Activated T-cell treated with anti-CD3 and anti-CD28 coated beads for 24 hours (primary cell): Measurements from ENCODE around the gene AMBP.

Experiments
- DNase-seq: peaks from one replicate; pipeline ENCODE4 v3.0.0-alpha.2; 2020; ENCODE audit warnings: low read depth

AMBP gene

GRCh38 chr9:114112778-114113584 lies 34.9 kb upstream of the AMBP start:
- DNase-seq: no peak

- no peak for DNase-seq
Observed at GRCh38 chr9:114112325-114112724, 34.2 kb upstream of the AMBP start.

- DNase-seq: no peak
Observed at GRCh38 chr9:114110180-114110579, 32.1 kb upstream of the AMBP start.

GRCh38 chr9:114109124-114109523 lies 31.0 kb upstream of the AMBP start:
- no peak for DNase-seq

GRCh38 chr9:114108016-114108833 lies 30.1 kb upstream of the AMBP start:
- DNase-seq: peak; percentile 33

- no peak for DNase-seq
Observed at GRCh38 chr9:114107286-114108001, 29.3 kb upstream of the AMBP start.

- no peak for DNase-seq
Observed at GRCh38 chr9:114105236-114105635, 27.1 kb upstream of the AMBP start.

GRCh38 chr9:114102484-114102883 lies 24.4 kb upstream of the AMBP start:
- no peak for DNase-seq

- DNase-seq: no peak
Observed at GRCh38 chr9:114100536-114100935, 22.4 kb upstream of the AMBP start.

- no peak for DNase-seq
Observed at GRCh38 chr9:114099669-114100270, 21.7 kb upstream of the AMBP start.

- DNase-seq: no peak
Observed at GRCh38 chr9:114098936-114099668, 21.0 kb upstream of the AMBP start, which contains the start of gene KIF12. TSS of gene KIF12 (minus strand) at chr9:114099292. CDS start at chr9:114099276, 16 bp downstream.

- no peak for DNase-seq
Observed at GRCh38 chr9:114098021-114098935, 20.2 kb upstream of the AMBP start.

- no peak for DNase-seq
Observed at GRCh38 chr9:114097613-114098020, 19.5 kb upstream of the AMBP start.

- no peak for DNase-seq
Observed at GRCh38 chr9:114096866-114097612, 18.9 kb upstream of the AMBP start.

- DNase-seq: no peak
Observed at GRCh38 chr9:114096041-114096511, 18.0 kb upstream of the AMBP start.

GRCh38 chr9:114094971-114095370 lies 16.9 kb upstream of the AMBP start:
- DNase-seq: no peak

GRCh38 chr9:114093761-114094505 lies 15.8 kb upstream of the AMBP start:
- no peak for DNase-seq

GRCh38 chr9:114093031-114093471 lies 15.0 kb upstream of the AMBP start:
- no peak for DNase-seq

GRCh38 chr9:114092336-114092735 lies 14.2 kb upstream of the AMBP start:
- DNase-seq: no peak
